HuH-7 (cell line): ENCODE measurements around the gene MIER3.

Source experiments
- DNase-seq: peaks from one replicate; pipeline ENCODE4 v3.0.0; 2011; ENCODE audit warnings: low spot score

Gene MIER3

DNA sequence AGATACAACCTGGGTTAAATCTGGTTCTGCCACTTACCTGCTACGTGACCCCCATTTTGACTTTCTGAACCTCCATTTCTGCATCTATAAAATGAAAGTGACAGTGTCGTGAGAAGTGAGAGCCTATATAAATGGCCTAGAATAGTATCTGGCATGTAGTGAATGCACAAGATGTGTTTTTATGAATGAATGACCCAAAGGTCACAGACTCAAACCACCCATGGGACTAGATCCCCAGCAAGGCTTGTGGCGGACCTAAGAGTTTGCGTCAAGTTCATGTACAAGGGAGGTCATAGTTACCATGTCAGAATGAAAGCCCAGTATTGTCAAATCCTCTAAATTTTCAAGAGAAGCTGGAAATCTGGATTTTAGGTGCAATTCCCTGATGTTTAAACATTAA is 53.7 kb downstream of the MIER3 start:
- DNase-seq, result no peak

DNA sequence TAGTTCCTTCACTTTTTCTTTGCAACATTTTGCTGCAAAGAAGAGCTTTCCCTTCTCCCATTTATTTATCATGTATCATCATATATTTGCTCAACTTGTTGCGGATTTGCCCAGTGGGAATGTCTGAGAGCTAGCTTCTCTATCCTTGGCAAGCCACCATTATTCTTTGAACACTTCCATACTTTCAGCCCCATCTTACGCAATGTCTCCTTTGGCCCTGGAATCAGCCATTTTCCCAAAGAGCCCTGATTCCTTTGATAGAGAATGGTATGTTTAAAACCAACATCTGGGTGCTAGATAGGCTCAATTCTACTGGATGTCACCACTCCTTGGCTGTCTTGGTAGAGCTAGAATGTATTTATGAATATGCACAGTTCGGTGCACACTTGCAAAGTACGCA is 55.2 kb downstream of the MIER3 start:
- DNase-seq, result no peak

DNA sequence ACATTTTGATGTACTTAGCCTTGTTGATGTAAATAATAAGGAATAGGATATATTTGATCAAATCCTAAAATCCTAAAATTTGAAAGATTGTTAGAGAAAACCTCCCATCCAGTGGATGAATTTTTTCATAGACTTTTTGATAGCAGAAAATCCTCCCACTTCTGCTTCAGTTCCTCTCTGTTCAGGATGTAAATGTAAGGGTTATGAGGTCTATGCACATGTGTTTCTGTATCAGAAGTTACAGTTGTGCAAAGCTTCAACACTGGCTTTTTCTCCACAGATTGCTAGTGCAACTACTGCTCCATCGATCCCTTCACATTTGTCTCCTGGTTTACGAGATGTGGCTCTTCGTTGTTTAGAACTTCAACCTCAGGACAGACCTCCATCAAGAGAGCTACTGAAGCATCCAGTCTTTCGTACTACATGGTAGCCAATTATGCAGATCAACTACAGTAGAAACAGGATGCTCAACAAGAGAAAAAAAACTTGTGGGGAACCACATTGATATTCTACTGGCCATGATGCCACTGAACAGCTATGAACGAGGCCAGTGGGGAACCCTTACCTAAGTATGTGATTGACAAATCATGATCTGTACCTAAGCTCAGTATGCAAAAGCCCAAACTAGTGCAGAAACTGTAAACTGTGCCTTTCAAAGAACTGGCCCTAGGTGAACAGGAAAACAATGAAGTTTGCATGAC is 58.5 kb downstream of the MIER3 start:
- DNase-seq, result no peak

DNA sequence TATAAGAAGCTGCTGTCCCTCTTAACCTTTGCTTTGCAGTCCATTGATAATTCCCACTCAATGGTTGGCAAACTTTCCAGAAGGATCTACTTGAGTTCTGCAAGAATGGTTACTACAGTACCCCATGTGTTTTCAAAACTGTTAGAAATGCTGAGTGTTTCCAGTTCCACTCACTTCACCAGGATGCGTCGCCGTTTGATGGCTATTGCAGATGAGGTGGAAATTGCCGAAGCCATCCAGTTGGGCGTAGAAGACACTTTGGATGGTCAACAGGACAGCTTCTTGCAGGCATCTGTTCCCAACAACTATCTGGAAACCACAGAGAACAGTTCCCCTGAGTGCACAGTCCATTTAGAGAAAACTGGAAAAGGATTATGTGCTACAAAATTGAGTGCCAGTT is 70.4 kb downstream of the MIER3 start:
- DNase-seq, result no peak

DNA sequence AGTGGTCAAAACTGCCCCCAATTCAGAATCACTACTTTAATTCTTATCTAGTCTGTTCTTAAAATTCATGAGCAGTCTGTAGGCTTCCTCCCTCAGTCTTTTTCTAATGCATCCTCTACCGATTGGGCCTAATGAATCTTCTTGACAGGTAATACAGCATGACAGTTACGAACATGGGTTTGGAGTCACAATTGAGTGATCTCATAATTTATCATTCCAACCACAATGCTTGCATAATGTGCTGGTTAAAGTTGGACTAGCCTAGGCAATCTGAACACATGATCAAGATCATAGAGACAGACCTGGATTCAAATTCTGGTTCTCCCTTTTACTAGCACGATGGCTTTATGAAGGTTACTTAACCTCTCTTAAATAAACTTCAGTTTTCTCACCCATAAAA is 75.6 kb downstream of the MIER3 start:
- DNase-seq, result no peak

DNA sequence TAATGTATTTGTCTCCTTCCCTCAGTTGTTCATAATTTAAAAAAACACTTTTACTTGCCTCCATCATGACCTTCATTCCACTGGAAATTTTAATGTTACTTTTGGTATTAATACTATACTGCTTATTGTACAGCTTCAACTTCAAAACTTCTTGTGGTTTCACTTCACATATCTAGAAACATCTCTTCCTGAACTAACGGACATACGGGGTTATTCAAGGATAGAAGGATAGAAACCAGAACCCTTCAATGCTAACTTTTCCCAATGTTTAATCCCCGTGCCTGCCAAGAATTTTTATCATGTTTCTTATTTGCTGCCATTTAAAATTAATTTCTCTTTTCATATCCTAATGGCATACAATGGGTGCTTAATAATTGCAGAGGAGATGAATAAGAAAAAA is 78.9 kb downstream of the MIER3 start:
- DNase-seq, result no peak

DNA sequence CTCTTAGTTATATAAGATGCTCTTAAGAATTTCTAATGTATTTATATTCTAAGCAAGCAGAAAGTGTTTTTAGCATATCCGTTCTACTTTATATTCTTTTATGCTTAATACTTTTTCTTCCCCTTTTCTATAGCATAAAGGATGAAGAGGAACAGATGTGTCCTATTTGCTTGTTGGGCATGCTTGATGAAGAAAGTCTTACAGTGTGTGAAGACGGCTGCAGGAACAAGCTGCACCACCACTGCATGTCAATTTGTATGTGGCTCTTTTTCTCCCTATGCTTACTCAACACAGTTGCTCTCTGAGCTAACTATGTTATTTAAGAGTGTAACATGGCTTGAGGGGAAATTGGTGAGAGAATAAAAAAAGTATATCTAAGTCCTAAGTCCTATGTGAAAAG is 80.1 kb downstream of the MIER3 start:
- no peak for DNase-seq
